ENCODE data around the gene LRP1B. TPM values are rescaled to one million over a fixed set of nuclear protein-coding genes. Genes with fewer than 3 reads are reported as not detected.

Gene LRP1B
- total and polyA plus RNA-seq, 2 of the 8 experiments (the other 6 are each of a cell fraction or from before 2014, with no cell fraction given), result 0.03 TPM; not detected in 1

GRCh38 chr2:141701618-141702017 lies 429.2 kb downstream of the LRP1B start:
- ChIA-PET POLR2A (ENCODE audit: partially characterized antibody) (no interaction called here), CTCF (ENCODE audit: partially characterized antibody) (interaction anchor here (0.6 kb wide), 1 partner anchor 21 kb away, joined by 3 read pairs; no protein-coding TSS in a partner anchor)
- H3K18ac ChIP-seq (ENCODE audit: extremely low read depth, low read length), result no peak overlapping the region
- H2BK15ac ChIP-seq (ENCODE audit: low read length), result no peak overlapping the region
- H2AK5ac ChIP-seq (ENCODE audit: low read depth, low read length), result no peak overlapping the region
- H3K14ac ChIP-seq (ENCODE audit: insufficient read length), result no peak overlapping the region
- H3K4ac ChIP-seq (replicated peaks; ENCODE audit: insufficient read length, low read depth, low read length), result no peak overlapping the region
- H3K36me3 ChIP-seq (ENCODE audit: control insufficient read depth in 2 of 4, insufficient read depth in 4 of 4, low read length in 3 of 4), result no peaks in the 10 kb centered on the region
- no peaks in the 10 kb centered on the region for H4K20me1 ChIP-seq (replicated peaks in 1 of 2; ENCODE audit: control insufficient read depth in 1 of 2, insufficient read depth in 2 of 2, low read length in 2 of 2)
- no peaks in the 10 kb centered on the region for H3K27me3 ChIP-seq (replicated peaks in 1 of 4; ENCODE audit: control insufficient read depth in 3 of 4, extremely low read depth in 1 of 4, insufficient read depth in 3 of 4, low read length in 3 of 4)
- TF ChIP-seq CEBPB (IDR thresholded peaks at IDR 0.05; ENCODE audit: low read depth, low read length), result no peak
- TF ChIP-seq BCL11A (IDR thresholded peaks at IDR 0.05; ENCODE audit: low read depth in 2 of 2, low read length in 2 of 2), result no peak
- TF ChIP-seq EGR1 (IDR thresholded peaks at IDR 0.05; ENCODE audit: borderline replicate concordance, low read depth, low read length), result no peak
- TF ChIP-seq NRF1 (IDR thresholded peaks at IDR 0.05; ENCODE audit: low read depth, low read length), result no peak
- no peak for TF ChIP-seq EZH2 (IDR thresholded peaks at IDR 0.05; ENCODE audit: low read depth, low read length, severe bottlenecking)
- TF ChIP-seq TEAD4 (IDR thresholded peaks at IDR 0.05; ENCODE audit: low read depth, low read length), result no peak
- no peak for TF ChIP-seq HDAC2 (IDR thresholded peaks at IDR 0.05; ENCODE audit: borderline replicate concordance in 1 of 2, low read depth in 2 of 2, low read length in 2 of 2)
- no peak for TF ChIP-seq TCF12 (IDR thresholded peaks at IDR 0.05; ENCODE audit: low read depth, low read length)
- no peak for TF ChIP-seq SIRT6 (IDR thresholded peaks at IDR 0.05; ENCODE audit: low read length)
- TF ChIP-seq RNF2 (IDR thresholded peaks at IDR 0.05; ENCODE audit: borderline replicate concordance, low read depth, low read length, missing control alignments, poor library complexity, severe bottlenecking), result no peak
- TF ChIP-seq CREB1 (IDR thresholded peaks at IDR 0.05), result no peak
- TF ChIP-seq BACH1 (IDR thresholded peaks at IDR 0.05; ENCODE audit: low read length), result no peak
- no peak overlapping the region for H2BK120ac ChIP-seq (replicated peaks; ENCODE audit: low read depth, low read length)
- no peak overlapping the region for H2BK12ac ChIP-seq (ENCODE audit: low read depth, low read length)
- no peak overlapping the region for H3K4me2 ChIP-seq (ENCODE audit: insufficient read depth in 1 of 2, low read depth in 2 of 2, low read length in 2 of 2)
- no peaks in the 10 kb centered on the region for H3K79me1 ChIP-seq (ENCODE audit: low read depth, low read length)
- no peak overlapping the region for H2AFZ ChIP-seq (ENCODE audit: low read length)
- no peak overlapping the region for H2BK20ac ChIP-seq (ENCODE audit: low read length)
- H3K9me3 ChIP-seq (ENCODE audit: insufficient read depth in 2 of 2, low read depth in 1 of 2, low read length in 1 of 2), result no peaks in the 10 kb centered on the region
- no peak overlapping the region for H3K9ac ChIP-seq (replicated peaks in 1 of 4; ENCODE audit: extremely low read depth in 1 of 4, low read depth in 3 of 4, low read length in 3 of 4)
- H3K56ac ChIP-seq (replicated peaks; ENCODE audit: insufficient read length, low read depth, low read length), result no peak overlapping the region
- no peak overlapping the region for H4K91ac ChIP-seq (replicated peaks; ENCODE audit: insufficient read length, low read length)
- H4K5ac ChIP-seq (ENCODE audit: insufficient read length, low read depth, low read length), result no peak overlapping the region
- H4K8ac ChIP-seq (ENCODE audit: extremely low read depth, insufficient read depth, low read length), result no peak overlapping the region
- H3K4me3 ChIP-seq (ENCODE audit: extremely low read depth in 1 of 4, insufficient read depth in 2 of 4, low read depth in 3 of 4, low read length in 4 of 4), result no peak overlapping the region
- H3K23me2 ChIP-seq (ENCODE audit: low read depth, low read length), result no peaks in the 10 kb centered on the region
- DNase-seq (ENCODE audit: low read depth in 1 of 2, low spot score in 2 of 2) (no peak), FAIRE-seq (no peak)
- no peak overlapping the region for H3K23ac ChIP-seq (ENCODE audit: insufficient read length)
- no peaks in the 10 kb centered on the region for H3K4me1 ChIP-seq (replicated peaks in 1 of 4; ENCODE audit: control insufficient read depth in 3 of 4, insufficient read depth in 4 of 4, low read length in 3 of 4)
- no peak overlapping the region for H3K27ac ChIP-seq (ENCODE audit: low read depth, low read length)
- no peaks in the 10 kb centered on the region for H3K79me2 ChIP-seq (ENCODE audit: control insufficient read depth in 1 of 2, insufficient read depth in 2 of 2, low read length in 2 of 2)
- no peak overlapping the region for H2BK5ac ChIP-seq (ENCODE audit: low read depth, low read length)
- 92% methylated on average over 3 of the region's 3 CpGs; no CpG with 5 or more reads in 1 of the 2 experiments for WGBS, 2 experiments (ENCODE audit: extremely low coverage in 1 of 2, insufficient coverage in 1 of 2, insufficient read length in 1 of 2, insufficient replicate concordance in 2 of 2, low coverage in 1 of 2, low lambda C conversion rate in 2 of 2, missing lambda C conversion rate in 1 of 2)

Measured in H1 (cell line).